BLaER1 (cell line): Measurements from ENCODE around the gene SGK2.

Source experiments
- H3K27ac ChIP-seq: shearing (Covaris generic); formaldehyde crosslinking; 2 replicates; pipeline ENCODE4 v1.8.1; 2022
- H3K27me3 ChIP-seq: shearing (Covaris generic); formaldehyde crosslinking; 2 replicates; pipeline ENCODE4 v1.8.1; 2022
- H3K36me3 ChIP-seq: shearing (Covaris generic); formaldehyde crosslinking; 2 replicates; pipeline ENCODE4 v1.8.1; 2022
- H3K4me1 ChIP-seq: shearing (Covaris generic); formaldehyde crosslinking; 2 replicates; pipeline ENCODE4 v1.8.1; 2022
- H3K4me2 ChIP-seq: shearing (Covaris generic); formaldehyde crosslinking; 2 replicates; pipeline ENCODE4 v1.8.1; 2022
- H3K4me3 ChIP-seq: shearing (Covaris generic); formaldehyde crosslinking; 2 replicates; pipeline ENCODE4 v1.8.1; 2022
- H3K9ac ChIP-seq: shearing (Covaris generic); formaldehyde crosslinking; 2 replicates; pipeline ENCODE4 v1.8.1; 2022
- H3K9me3 ChIP-seq: shearing (Covaris generic); formaldehyde crosslinking; 2 replicates; pipeline ENCODE4 v1.8.1; 2022
- H4K20me1 ChIP-seq: shearing (Covaris generic); formaldehyde crosslinking; 2 replicates; pipeline ENCODE4 v1.8.1; 2022
- Cebpa-rat ChIP-seq: shearing (Covaris generic); IDR thresholded peaks from 2 replicates; pipeline ENCODE4 v1.8.1; 2022

The SGK2 gene

DNA sequence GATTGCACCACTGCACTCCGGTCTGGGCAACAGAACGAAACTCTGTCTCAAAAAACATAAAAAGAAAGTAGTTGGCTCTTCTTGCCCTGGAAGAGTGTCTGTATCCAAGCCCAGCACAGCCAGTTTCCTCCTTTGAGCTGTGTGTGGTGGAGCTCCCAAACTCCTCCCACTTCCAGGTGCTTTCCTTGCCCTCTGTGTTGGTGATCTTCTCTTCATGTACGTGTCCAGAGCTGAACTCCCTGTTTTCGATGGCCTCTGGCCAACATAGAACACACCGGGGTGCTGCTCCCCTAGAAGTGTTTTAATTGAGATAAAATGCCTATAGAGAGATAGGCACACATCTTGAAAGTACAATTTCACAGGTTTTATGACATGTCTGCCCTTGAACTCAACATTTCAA lies 16.7 kb upstream of the SGK2 start:
- no peak for TF ChIP-seq Cebpa-rat
- no peaks in the 10 kb centered on the region for H3K27me3 ChIP-seq
- H3K27ac ChIP-seq: no peak overlapping the region
- H3K4me3 ChIP-seq: no peak overlapping the region
- H4K20me1 ChIP-seq: no peaks in the 10 kb centered on the region
- H3K9ac ChIP-seq: no peak overlapping the region
- H3K36me3 ChIP-seq: peaks cover 31% of the 10 kb centered on the region; the same call in 1 of the 2 replicates
- no peaks in the 10 kb centered on the region for H3K4me1 ChIP-seq
- 0 out of 2 replicates have a peak, but pooled peaks cover under 1% of the 10 kb centered on the region for H3K9me3 ChIP-seq
- H3K4me2 ChIP-seq: no peak overlapping the region

DNA sequence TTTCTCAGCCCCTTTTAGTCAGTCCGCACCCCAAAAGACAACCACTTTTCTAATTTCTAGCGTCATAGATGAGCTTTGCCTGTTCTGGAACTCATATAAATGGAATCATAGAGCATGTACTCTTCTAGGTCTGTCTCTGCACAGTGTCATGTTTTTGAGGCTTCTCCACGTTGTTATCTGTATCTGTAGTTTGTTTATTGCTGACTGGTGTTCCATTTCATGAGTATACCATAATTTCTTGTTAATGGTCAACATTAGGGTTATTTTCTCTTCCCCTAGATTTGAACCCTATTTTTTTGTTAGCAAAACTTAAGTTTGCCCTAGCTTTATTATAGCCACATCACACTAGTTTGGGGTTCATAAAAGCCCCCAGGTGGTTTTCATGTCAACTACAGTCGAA lies 16.2 kb upstream of the SGK2 start:
- no peaks in the 10 kb centered on the region for H4K20me1 ChIP-seq
- H3K4me2 ChIP-seq: no peak overlapping the region
- 0 out of 2 replicates have a peak, but pooled peaks cover 5% of the 10 kb centered on the region for H3K9me3 ChIP-seq
- no peak for TF ChIP-seq Cebpa-rat
- H3K36me3 ChIP-seq: peaks cover 28% of the 10 kb centered on the region; the same call in 1 of the 2 replicates
- H3K9ac ChIP-seq: no peak overlapping the region
- H3K4me1 ChIP-seq: no peaks in the 10 kb centered on the region
- no peak overlapping the region for H3K27ac ChIP-seq
- no peak overlapping the region for H3K4me3 ChIP-seq
- no peaks in the 10 kb centered on the region for H3K27me3 ChIP-seq

DNA sequence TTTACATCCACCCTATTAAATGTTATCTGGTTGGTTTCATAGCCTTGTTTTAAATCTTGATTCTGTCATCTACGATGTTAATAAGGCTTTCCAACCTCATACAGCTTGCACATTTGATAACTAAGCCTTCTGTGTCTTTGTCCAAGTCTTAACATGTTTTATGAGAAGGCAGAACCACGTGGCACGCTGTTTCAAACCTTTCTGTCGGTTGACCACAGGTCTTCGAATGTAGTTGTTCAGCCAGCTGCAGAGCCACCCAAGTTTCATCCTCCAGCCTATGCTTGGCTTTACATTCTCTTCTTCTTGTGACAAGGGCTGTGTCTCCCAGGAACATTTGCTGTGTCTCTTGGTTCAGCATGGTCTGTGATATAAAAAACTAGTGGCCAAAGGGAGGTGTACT lies 15.7 kb upstream of the SGK2 start:
- H3K27ac ChIP-seq: no peak overlapping the region
- H3K9ac ChIP-seq: no peak overlapping the region
- no peak overlapping the region for H3K4me2 ChIP-seq
- 0 out of 2 replicates have a peak, but pooled peaks cover 5% of the 10 kb centered on the region for H3K9me3 ChIP-seq
- no peaks in the 10 kb centered on the region for H3K27me3 ChIP-seq
- H3K4me3 ChIP-seq: no peak overlapping the region
- no peaks in the 10 kb centered on the region for H4K20me1 ChIP-seq
- H3K36me3 ChIP-seq: peaks cover 30% of the 10 kb centered on the region; the same call in 1 of the 2 replicates
- no peak for TF ChIP-seq Cebpa-rat
- H3K4me1 ChIP-seq: no peaks in the 10 kb centered on the region

DNA sequence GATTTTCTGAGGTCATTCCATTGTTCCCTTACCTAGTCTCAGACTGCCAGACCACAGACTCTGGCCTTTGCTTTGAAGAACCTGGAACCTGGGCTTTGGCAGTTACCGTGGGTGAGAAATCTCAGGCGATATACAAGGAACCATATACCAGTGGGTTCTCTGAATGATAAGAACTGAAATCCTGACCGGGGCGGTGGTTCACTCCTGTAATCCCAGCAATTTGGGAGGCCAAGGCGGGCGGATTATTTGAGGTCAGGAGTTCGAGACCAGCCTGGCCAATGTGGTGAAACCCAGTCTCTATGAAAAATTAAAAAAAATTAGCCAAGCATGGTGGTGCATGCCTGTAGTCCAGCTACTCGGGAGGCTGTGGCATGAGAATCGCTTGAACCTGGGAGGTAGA lies 14.3 kb upstream of the SGK2 start:
- Histone ChIP-seq H3K36me3 (peaks cover 33% of the 10 kb centered on the region; the same call in 1 of the 2 replicates), H3K9ac (no peak overlapping the region), H3K9me3 (0 out of 2 replicates have a peak, but pooled peaks cover 5% of the 10 kb centered on the region), H3K27ac (no peak overlapping the region), H3K4me1 (0 out of 2 replicates have a peak, but pooled peaks cover 5% of the 10 kb centered on the region), H3K4me3 (no peak overlapping the region), H3K4me2 (no peak overlapping the region), H3K27me3 (no peaks in the 10 kb centered on the region), H4K20me1 (no peaks in the 10 kb centered on the region)
- TF ChIP-seq Cebpa-rat: no peak

DNA sequence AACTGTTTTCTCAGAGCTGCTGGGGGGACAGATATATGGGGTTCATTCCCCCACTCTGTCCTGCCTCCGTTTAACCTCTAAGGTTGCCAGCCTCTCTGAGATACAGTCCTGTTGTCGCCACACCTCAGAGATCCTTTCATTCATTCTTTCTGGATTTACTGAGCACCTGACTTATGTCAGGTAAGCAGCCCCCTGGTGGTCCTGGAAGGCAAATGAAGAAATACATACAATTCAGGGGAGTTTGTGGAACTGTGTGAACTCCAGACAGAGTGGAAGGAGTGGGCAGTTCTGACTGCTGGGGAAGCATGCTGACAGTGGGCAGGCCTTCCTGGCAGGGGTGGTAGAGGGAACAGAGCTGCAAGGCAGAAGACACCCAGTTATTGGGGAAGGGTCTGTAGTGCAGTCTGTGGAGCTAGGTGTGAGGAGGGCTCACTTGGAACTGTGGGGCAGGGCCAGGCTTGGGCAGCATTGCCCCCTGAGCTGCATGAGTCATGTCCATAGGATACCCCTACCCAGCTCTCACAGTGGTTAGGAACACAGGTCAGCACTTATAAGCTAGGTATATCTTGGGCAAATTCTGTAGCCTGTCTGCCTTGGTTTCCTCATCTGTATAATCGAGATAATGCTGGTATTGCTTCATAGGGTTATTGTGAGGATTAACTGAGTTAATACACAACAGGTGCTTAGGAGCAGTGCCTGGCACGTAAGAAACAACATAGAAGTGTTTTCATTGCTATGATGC lies 12.8 kb upstream of the SGK2 start:
- H4K20me1 ChIP-seq: no peaks in the 10 kb centered on the region
- no peaks in the 10 kb centered on the region for H3K27me3 ChIP-seq
- no peak overlapping the region for H3K4me3 ChIP-seq
- TF ChIP-seq Cebpa-rat: no peak
- H3K27ac ChIP-seq: no peak overlapping the region
- H3K36me3 ChIP-seq: peaks cover 20% of the 10 kb centered on the region; the same call in 1 of the 2 replicates
- H3K9ac ChIP-seq: no peak overlapping the region
- H3K9me3 ChIP-seq: 0 out of 2 replicates have a peak, but pooled peaks cover 5% of the 10 kb centered on the region
- H3K4me1 ChIP-seq: 0 out of 2 replicates have a peak, but pooled peaks cover 10% of the 10 kb centered on the region
- no peak overlapping the region for H3K4me2 ChIP-seq

DNA sequence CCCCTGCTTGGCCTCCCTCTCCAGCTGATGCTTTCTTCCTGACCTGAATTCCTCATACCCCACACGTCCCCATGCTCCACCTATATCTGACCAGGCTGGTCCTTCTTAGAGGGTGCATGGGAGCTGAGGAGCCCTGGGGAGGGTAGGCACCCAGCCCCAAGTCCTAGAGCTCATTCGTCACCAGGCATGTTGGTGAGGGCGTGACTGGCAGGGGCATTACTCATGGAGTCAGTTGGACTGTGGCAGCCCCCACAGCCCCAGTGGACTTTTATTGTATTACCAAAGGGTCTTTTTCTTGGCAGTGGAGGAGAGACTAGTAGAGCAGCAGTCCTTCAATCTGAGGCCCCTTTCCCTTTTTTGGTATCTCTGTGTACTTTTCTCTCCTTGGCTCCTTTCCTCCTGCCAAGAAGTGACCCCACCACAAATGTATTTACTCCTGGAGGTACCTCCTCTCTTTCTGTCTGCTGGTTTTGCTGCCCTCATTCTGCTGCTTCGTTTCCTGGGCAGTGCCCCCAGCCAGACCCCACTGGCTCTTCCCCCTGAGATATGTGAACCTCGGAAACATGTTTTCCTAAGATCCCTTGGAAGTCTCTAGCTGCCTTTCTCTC lies 10.4 kb upstream of the SGK2 start:
- Histone ChIP-seq H4K20me1 (no peaks in the 10 kb centered on the region), H3K4me3 (no peak overlapping the region), H3K27me3 (no peaks in the 10 kb centered on the region), H3K27ac (no peak overlapping the region), H3K36me3 (peaks cover 20% of the 10 kb centered on the region; the same call in 1 of the 2 replicates), H3K4me1 (0 out of 2 replicates have a peak, but pooled peaks cover 10% of the 10 kb centered on the region), H3K4me2 (no peak overlapping the region), H3K9me3 (0 out of 2 replicates have a peak, but pooled peaks cover 5% of the 10 kb centered on the region), H3K9ac (no peak overlapping the region)
- no peak for TF ChIP-seq Cebpa-rat

DNA sequence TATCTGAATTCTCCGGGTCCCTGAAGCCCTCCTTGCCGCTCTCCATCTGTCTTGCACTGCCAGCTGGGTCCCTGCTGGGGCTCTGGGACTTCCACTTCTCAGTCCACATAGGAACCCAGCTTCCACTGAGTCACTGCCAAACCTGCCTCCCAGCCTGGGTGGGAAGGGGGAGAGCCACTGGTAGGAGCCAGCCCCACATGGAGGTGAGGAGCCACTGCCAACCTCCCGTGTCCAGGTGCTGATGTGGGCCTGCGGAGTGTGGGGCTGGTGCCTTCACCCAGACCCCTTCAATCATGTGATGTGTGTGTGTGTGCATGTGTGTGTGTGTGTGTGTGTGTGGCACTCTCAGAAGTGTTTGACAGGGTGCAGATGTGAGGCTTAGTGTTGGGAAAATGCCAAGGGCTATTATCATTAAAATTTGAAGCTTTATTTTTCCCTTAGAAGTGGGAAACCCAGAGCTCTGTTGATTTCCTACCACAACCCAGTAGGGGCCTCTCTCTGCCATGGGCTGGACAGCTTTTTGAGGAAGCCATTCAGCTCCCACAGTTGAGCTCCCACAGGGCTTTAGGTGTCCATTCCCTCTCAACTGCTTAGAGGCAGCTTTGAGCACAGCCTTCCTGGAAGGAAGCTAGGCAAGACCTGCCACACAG lies 9.3 kb upstream of the SGK2 start:
- 0 out of 2 replicates have a peak, but pooled peaks cover 10% of the 10 kb centered on the region for H3K4me1 ChIP-seq
- H3K9me3 ChIP-seq: 0 out of 2 replicates have a peak, but pooled peaks cover 5% of the 10 kb centered on the region

DNA sequence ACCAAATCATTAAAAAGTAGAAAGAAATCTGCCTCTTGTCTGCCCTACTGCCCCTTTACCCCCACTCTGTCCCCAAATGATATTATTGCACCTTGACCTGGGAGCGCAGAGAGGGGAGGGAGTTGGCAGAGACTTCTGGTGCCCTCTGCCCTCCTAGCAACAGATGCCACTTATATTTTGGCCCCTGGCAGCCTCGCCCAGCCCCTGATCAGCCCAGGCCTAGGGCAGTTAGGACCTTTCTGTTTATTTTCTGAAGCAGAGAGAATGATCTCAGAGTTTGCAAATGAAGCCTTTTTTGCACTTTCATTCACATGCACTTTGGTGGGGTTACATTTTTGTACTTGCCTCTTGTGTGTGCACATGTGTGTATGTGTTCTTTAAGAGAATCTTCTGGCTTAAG lies 8.4 kb upstream of the SGK2 start:
- Histone ChIP-seq H3K4me1 (0 out of 2 replicates have a peak, but pooled peaks cover 10% of the 10 kb centered on the region), H3K36me3 (peaks cover 13% of the 10 kb centered on the region; the same call in 1 of the 2 replicates), H3K4me3 (no peak overlapping the region), H3K9ac (no peak overlapping the region), H3K27me3 (no peaks in the 10 kb centered on the region), H3K27ac (no peak overlapping the region), H4K20me1 (no peaks in the 10 kb centered on the region), H3K9me3 (0 out of 2 replicates have a peak, but pooled peaks cover 5% of the 10 kb centered on the region), H3K4me2 (no peak overlapping the region)
- TF ChIP-seq Cebpa-rat: no peak

More for the DNA sequence above, 9.3 kb upstream of the SGK2 start:
- no peak for TF ChIP-seq Cebpa-rat
- no peak overlapping the region for H3K4me3 ChIP-seq
- H3K4me2 ChIP-seq: no peak overlapping the region
- H4K20me1 ChIP-seq: no peaks in the 10 kb centered on the region
- H3K27ac ChIP-seq: no peak overlapping the region
- no peak overlapping the region for H3K9ac ChIP-seq
- H3K36me3 ChIP-seq: peaks cover 20% of the 10 kb centered on the region; the same call in 1 of the 2 replicates
- no peaks in the 10 kb centered on the region for H3K27me3 ChIP-seq

DNA sequence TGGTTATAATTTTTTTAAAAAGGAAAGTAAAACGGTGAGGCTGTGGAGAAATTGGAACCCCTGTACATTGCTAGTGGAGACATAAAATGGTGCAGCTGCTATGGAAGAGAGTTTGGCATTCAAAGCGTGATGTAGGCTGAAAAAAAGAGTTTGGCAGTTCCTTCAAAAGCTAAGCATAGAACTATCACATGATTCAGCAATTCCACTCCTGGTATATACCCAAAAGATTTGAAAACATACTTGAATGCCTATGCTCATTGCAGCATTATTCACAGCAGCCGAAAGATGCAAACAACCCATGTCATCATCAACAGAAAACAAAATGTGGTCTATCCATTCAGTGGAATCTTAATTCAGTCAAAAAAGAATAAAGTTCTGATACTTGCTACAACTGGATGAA lies 4.5 kb upstream of the SGK2 start:
- Histone ChIP-seq H3K9me3 (no peaks in the 10 kb centered on the region), H3K9ac (no peak overlapping the region), H3K4me2 (no peak overlapping the region), H3K27ac (no peak overlapping the region), H3K4me3 (no peak overlapping the region), H3K27me3 (no peaks in the 10 kb centered on the region), H3K4me1 (0 out of 2 replicates have a peak, but pooled peaks cover 6% of the 10 kb centered on the region), H4K20me1 (no peaks in the 10 kb centered on the region), H3K36me3 (no peaks in the 10 kb centered on the region)
- TF ChIP-seq Cebpa-rat: no peak
